Vagina (tissue), 2 donors: ENCODE measurements around the gene LMOD1. TPM values are rescaled to one million over a fixed set of nuclear protein-coding genes. Genes with fewer than 3 reads are reported as not detected.

Experiments used
- DNase-seq, 2 donors: peaks; one replicate each; pipeline ENCODE4 v3.0.0-alpha.2; 2017; ENCODE audit errors: extremely low spot score in 2 of 2
- H3K27ac ChIP-seq: fragments of 200-600 bp; sonication (generic); one replicate; pipeline ENCODE4 v1.5.1; 2019
- H3K27me3 ChIP-seq: fragments of 200-600 bp; sonication (generic); one replicate; pipeline ENCODE4 v1.5.1; 2019
- H3K36me3 ChIP-seq, 2 donors: fragments of 200-600 bp; sonication (generic); one replicate each; pipeline ENCODE4 v1.5.1; 2017 to 2019
- H3K4me1 ChIP-seq: fragments of 200-600 bp; sonication (generic); one replicate; pipeline ENCODE4 v1.5.1; 2019
- H3K4me3 ChIP-seq, 2 donors: fragments of 200-600 bp; sonication (generic); 1 replicate in 1 of 2; 2 replicates in 1 of 2; pipeline ENCODE4 v1.5.1; 2016 to 2019
- H3K9me3 ChIP-seq: fragments of 200-600 bp; sonication (generic); one replicate; pipeline ENCODE4 v1.5.1; 2019
- POLR2A ChIP-seq, 2 donors: fragments of 450-650 bp; IDR thresholded peaks; one replicate each; pipeline ENCODE4 v1.6.1; 2017; ENCODE audit warnings: antibody characterized with exemption in 2 of 2, mild to moderate bottlenecking in 2 of 2, moderate library complexity in 2 of 2
- POLR2AphosphoS5 ChIP-seq, 2 donors: sonication (generic); formaldehyde crosslinking; IDR thresholded peaks; one replicate each; pipeline ENCODE4 v1.9.0; 2017; ENCODE audit warnings: antibody characterized with exemption in 2 of 2, mild to moderate bottlenecking in 2 of 2, low read depth in 1 of 2; ENCODE audit not compliant: insufficient read depth in 1 of 2
- intact Hi-C: fragments of 100-400 bp; cut with DNase I; formaldehyde crosslinking; loops from one replicate; pipeline ENCODE4 v1.15.1; 2023
- total RNA-seq: library from RNA; depleted of rRNA; stranded (reverse); fragments of >200 nt; gene quantifications from one replicate; pipeline ENCODE4 v1.2.3, GENCODE V29; 2016
- TF ChIP-seq, protein P1 (sequence below), 3 experiments: fragments of 450-650 bp in 2 of 3; fragments of 200-600 bp in 1 of 3; sonication (generic) in 1 of 3; IDR thresholded peaks; one replicate each; pipeline ENCODE4 v1.5.1; 2017 to 2019; ENCODE audit warnings: antibody characterized with exemption in 3 of 3, mild to moderate bottlenecking in 2 of 3, moderate library complexity in 2 of 3

The LMOD1 gene
- total RNA-seq, 1 donor from 2014 or later: 107 TPM

DNA sequence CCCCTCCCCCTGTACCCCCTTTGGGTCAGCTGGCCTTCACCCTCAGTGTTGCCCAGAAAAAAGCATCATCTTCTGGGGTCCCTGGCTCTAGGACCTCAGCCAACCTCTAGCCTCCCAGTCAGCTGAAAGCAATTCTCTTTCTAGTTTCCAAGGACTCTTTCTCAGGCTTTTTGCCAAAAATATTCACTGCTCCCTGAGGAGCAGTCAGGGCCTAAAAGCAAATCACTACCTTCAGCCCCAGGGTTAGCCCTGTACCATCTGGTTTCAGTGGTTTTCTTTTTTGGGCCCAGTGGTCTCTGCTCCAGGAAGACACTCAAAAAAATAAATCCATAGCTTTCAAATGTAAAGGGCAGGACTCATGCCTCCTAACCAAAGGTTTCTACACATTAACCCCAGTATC is 3.1 kb upstream of the LMOD1 start:
- Histone ChIP-seq H3K9me3 (no peaks in the 10 kb centered on the region), H3K27me3 (no peaks in the 10 kb centered on the region), H3K27ac (peak overlapping the region; percentile 57), H3K4me3 (no peak overlapping the region), H3K4me1 (peaks cover 15% of the 10 kb centered on the region), H3K36me3 (no peaks in the 10 kb centered on the region)
- TF ChIP-seq, protein P1, sequence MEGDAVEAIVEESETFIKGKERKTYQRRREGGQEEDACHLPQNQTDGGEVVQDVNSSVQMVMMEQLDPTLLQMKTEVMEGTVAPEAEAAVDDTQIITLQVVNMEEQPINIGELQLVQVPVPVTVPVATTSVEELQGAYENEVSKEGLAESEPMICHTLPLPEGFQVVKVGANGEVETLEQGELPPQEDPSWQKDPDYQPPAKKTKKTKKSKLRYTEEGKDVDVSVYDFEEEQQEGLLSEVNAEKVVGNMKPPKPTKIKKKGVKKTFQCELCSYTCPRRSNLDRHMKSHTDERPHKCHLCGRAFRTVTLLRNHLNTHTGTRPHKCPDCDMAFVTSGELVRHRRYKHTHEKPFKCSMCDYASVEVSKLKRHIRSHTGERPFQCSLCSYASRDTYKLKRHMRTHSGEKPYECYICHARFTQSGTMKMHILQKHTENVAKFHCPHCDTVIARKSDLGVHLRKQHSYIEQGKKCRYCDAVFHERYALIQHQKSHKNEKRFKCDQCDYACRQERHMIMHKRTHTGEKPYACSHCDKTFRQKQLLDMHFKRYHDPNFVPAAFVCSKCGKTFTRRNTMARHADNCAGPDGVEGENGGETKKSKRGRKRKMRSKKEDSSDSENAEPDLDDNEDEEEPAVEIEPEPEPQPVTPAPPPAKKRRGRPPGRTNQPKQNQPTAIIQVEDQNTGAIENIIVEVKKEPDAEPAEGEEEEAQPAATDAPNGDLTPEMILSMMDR (IDR thresholded peaks at IDR 0.05): no peak
- TF ChIP-seq POLR2A (IDR thresholded peaks at IDR 0.05) (no peak), POLR2AphosphoS5 (IDR thresholded peaks at IDR 0.05; ENCODE audit: insufficient read depth in 1 of 2, low read depth in 1 of 2) (no peak)
- DNase-seq: no peak
- intact Hi-C loops: no loop called here

DNA sequence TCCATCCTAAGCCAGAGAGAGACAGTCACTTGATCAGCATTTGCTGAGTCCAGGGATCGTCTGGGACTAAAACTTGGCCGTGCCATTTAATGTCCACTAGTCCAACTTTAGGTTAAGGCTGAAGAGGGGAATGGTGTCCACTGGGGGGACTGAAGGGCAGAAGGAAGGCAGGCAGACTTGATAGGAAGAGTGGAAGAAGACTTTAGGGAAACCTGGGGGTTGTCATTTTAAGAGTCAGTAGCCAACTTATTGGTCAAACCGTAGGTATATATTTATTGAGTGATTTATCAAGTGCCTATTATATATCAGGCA is 1.3 kb upstream of the LMOD1 start:
- Histone ChIP-seq H3K9me3 (no peaks in the 10 kb centered on the region), H3K4me3 (peak overlapping the region; percentile 65 to 96)
- intact Hi-C loops: loop anchor here (2.0 kb wide), 1 partner anchor 45 kb away; no protein-coding TSS in a partner anchor

DNA sequence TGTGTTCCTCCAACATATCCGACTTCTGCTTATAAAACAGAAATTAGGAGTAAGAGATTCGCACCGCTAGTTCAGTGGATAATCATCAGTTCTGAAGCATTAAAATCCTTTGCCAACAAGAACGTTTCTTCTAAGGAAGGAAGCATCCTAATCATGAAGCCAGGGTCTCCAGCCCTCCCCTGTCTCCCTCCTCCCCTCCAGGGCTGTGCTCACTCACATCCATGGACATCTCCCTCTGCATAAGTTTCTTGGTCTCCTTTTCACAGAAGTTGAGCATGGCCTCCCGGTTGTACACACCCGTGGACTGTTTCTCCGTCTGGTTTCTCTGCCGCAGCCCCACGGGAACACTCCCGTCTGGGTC is 505 bp downstream of the LMOD1 start:
- Histone ChIP-seq H3K36me3 (no peaks in the 10 kb centered on the region), H3K27me3 (no peaks in the 10 kb centered on the region), H3K4me1 (peaks cover 20% of the 10 kb centered on the region), H3K9me3 (no peaks in the 10 kb centered on the region), H3K4me3 (peak overlapping the region; percentile 65 to 96), H3K27ac (peak overlapping the region; percentile 88)
- no peak for DNase-seq
- intact Hi-C loops: loop anchor here (2.0 kb wide), 1 partner anchor 43 kb away; no protein-coding TSS in a partner anchor
- TF ChIP-seq POLR2AphosphoS5 (IDR thresholded peaks at IDR 0.05; ENCODE audit: insufficient read depth in 1 of 2, low read depth in 1 of 2) (no peak), POLR2A (IDR thresholded peaks at IDR 0.05) (no peak)
- TF ChIP-seq, protein P1 (IDR thresholded peaks at IDR 0.05): no peak

More for the DNA sequence above, 1.3 kb upstream of the LMOD1 start:
- H3K36me3 ChIP-seq: no peaks in the 10 kb centered on the region
- peaks cover 12% of the 10 kb centered on the region for H3K4me1 ChIP-seq
- DNase-seq: no peak
- no peaks in the 10 kb centered on the region for H3K27me3 ChIP-seq
- TF ChIP-seq, protein P1 (IDR thresholded peaks at IDR 0.05): no peak
- TF ChIP-seq POLR2A (IDR thresholded peaks at IDR 0.05) (no peak), POLR2AphosphoS5 (IDR thresholded peaks at IDR 0.05; ENCODE audit: insufficient read depth in 1 of 2, low read depth in 1 of 2) (no peak)
- H3K27ac ChIP-seq: peak overlapping the region; percentile 88

DNA sequence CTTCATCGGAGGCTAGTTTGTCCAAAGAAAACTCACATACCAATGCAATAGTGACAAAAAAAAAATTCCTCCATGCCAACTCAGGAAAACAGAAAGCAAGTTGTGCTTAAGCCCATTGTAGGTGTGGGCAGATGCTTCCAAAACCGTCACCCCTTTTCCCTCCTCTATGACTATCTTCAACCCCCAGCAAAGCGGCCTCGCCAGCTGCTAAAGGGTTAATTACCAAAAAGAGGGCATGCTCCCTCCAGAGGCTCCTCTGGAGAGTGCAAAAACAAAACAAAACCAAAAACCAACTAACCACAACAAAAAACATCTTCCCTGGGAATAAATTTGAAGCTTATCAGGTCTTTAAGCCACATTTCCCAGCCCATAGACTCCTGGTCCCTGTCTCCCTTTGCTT is 1.2 kb downstream of the LMOD1 start:
- H3K4me3 ChIP-seq: peak overlapping the region; percentile 65 to 96
- peaks cover 24% of the 10 kb centered on the region for H3K4me1 ChIP-seq
- no peak for DNase-seq
- no peaks in the 10 kb centered on the region for H3K36me3 ChIP-seq
- H3K27me3 ChIP-seq: no peaks in the 10 kb centered on the region
- no peaks in the 10 kb centered on the region for H3K9me3 ChIP-seq
- TF ChIP-seq, protein P1 (IDR thresholded peaks at IDR 0.05): peak in 1 of 3 experiments; percentile 16
- TF ChIP-seq POLR2A (IDR thresholded peaks at IDR 0.05): no peak
- intact Hi-C loops: no loop called here
- H3K27ac ChIP-seq: peak overlapping the region; percentile 88

DNA sequence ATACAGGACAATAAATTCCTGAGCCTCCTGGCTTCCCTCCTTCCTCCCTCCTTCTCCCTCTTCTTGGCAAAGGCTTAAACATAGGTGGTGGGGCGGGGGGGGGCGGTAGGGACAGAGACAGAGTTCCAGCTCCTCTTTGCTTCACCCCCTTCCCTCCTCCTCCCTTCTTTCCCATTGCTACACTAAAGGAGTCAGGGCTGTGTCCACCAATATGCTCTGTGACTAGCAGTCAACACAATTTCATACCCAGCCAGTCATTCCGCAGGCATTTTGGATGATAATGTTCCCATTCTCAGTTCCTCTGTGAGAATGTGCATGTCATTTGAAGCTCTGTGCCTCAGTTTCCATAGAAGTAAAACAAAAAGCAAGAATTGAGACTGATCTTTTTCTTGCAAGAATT is 1.7 kb downstream of the LMOD1 start:
- Histone ChIP-seq H3K4me3 (peak overlapping the region; percentile 65 to 96), H3K27me3 (no peaks in the 10 kb centered on the region), H3K36me3 (no peaks in the 10 kb centered on the region), H3K27ac (peak overlapping the region; percentile 88), H3K4me1 (peaks cover 27% of the 10 kb centered on the region), H3K9me3 (no peaks in the 10 kb centered on the region)
- TF ChIP-seq, protein P1 (IDR thresholded peaks at IDR 0.05): no peak
- no peak for TF ChIP-seq POLR2AphosphoS5 (IDR thresholded peaks at IDR 0.05; ENCODE audit: insufficient read depth in 1 of 2, low read depth in 1 of 2)
- no peak for TF ChIP-seq POLR2A (IDR thresholded peaks at IDR 0.05)
- intact Hi-C loops: no loop called here
- no peak for DNase-seq
